Thyroid gland (tissue), 4 donors: ENCODE data around the gene GRM7.

ENCODE experiments used
- CTCF ChIP-seq, 6 experiments: fragments of 200-600 bp in 3 of 6; fragments of 450-650 bp in 3 of 6; sonication (generic) in 3 of 6; IDR thresholded peaks; one replicate each; pipeline ENCODE4 v1.5.1; 2016 to 2019; ENCODE audit warnings: antibody characterized with exemption in 6 of 6, mild to moderate bottlenecking in 2 of 6, inconsistent platforms in 1 of 6, moderate library complexity in 1 of 6
- POLR2A ChIP-seq, 2 donors: fragments of 450-650 bp; IDR thresholded peaks; one replicate each; pipeline ENCODE4 v1.6.1; 2017; ENCODE audit warnings: antibody characterized with exemption in 2 of 2, mild to moderate bottlenecking in 2 of 2, moderate library complexity in 1 of 2

- TF ChIP-seq CTCF (IDR thresholded peaks at IDR 0.05) (no peak), POLR2A (IDR thresholded peaks at IDR 0.05) (no peak)
Observed at GRCh38 chr3:7620401-7620800, 759.5 kb downstream of the GRM7 start.
